GM12873 (cell line): Measurements from ENCODE around the gene CEP135.

ENCODE experiments used
- CTCF ChIP-seq: IDR thresholded peaks from 2 replicates; pipeline ENCODE4 v1.5.1; 2012; ENCODE audit warnings: low read depth, mild to moderate bottlenecking, moderate library complexity, low read length, control low read depth; ENCODE audit not compliant: insufficient read depth; ENCODE audit errors: missing control alignments

Gene CEP135

DNA sequence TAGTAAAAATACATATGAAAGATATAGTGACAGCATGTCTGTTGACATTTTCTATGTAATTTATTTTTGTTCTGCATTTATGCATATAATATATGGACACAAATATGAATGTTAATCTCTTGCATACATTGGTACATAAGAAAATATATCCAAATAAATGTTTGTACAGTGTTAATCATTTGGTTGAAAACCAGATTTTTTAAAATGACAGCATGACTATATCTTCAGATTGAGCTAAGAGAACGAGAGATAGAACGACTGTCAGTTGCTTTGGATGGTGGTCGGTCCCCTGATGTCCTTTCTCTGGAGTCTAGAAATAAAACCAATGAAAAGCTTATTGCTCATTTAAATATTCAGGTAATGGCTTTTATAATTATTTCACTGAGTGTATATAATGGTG is 15.3 kb downstream of the CEP135 start:
- no peak for TF ChIP-seq CTCF

DNA sequence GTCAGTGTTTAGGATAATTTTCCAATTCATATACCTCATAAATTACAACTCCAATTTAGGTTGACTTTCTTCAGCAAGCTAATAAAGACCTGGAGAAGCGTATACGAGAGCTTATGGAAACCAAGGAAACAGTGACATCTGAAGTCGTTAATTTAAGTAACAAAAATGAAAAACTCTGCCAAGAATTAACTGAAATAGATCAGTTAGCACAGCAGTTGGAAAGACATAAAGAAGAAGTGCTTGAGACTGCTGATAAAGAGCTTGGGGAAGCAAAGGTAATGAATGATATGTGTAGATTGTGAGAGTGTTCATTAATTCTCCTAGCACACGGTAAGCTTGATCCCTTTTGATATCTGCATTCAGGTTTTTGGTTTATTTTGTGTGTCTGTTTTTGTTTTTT is 16.8 kb downstream of the CEP135 start:
- TF ChIP-seq CTCF, result no peak

DNA sequence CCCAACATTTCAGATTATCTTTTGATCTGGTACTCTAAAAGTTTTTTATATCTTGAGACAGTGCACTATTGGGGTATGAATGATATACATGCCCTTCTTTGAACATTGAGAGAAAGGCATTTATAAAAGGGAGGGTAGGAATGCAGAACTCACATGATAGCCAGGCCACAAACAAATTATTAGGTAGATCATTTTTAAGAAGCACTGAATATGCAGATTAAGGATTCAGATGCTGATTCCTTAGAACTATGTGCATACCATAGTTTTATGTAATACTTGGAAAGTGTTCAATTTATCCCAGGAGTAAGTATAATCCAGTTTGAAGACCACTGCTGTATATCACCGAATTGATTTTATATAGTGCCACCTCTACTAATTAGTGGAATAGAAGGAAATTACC is 18.6 kb downstream of the CEP135 start:
- TF ChIP-seq CTCF, result no peak

- TF ChIP-seq CTCF, result no peak
Observed at GRCh38 chr4:55973650-55974049, 24.9 kb downstream of the CEP135 start.

DNA sequence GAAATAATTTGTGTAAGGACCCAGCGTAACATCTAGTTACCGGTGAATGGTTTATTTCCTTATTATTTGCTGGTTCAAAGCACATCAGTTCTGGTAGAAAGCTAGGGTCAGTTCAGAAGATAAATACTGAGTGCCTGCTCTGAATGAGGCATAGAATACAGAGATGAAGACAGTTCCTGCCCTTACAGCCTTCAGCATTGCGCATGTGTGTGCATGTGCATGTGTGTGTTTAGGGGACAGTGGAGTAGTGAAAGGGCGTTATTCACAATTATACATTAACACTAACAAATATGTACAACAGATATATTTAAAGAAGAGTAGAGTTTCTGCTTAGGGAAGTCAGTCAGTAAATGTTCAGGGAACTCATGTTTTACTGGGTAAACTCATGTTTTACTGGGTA is 29.1 kb downstream of the CEP135 start:
- TF ChIP-seq CTCF, result no peak

DNA sequence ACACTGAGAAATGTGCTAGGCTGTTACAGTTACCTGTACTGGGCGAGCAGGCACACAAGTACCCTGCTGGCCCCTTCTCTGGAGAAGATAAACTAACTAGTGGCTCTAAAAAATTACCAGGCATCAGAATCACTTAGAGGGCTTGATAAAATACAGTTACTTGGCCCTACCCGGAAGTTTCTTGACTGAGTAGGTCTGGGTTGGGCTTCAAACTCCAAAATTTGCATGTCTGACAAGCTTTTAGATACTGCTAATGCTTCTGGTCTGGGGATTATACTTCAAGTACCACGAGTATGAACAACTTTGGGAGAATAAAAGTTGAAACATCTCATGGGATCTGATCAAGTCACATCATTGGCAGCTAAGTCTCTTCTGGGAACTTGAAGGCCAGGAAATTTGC is 30.8 kb downstream of the CEP135 start:
- no peak for TF ChIP-seq CTCF

GRCh38 chr4:55980725-55981124 is 32.0 kb downstream of the CEP135 start:
- TF ChIP-seq CTCF, result no peak

DNA sequence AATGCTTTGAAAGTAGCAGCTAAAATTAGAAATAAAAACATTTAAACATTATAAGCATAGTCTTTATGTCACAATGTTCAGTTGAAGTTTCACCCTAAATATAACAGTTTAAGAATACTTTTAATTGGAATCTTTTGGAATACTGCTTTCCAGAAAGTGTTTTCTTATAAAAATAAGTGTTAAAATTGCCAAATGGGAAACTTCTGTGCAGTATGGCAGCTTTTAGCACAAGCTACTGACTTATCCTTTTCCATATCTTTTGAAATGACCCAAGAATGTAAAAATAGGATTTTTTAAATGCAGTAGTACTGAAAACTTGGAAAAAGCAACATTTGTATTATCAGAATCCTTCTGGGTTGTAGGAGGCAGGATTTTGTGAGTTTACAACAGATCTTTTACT is 34.2 kb downstream of the CEP135 start:
- TF ChIP-seq CTCF, result no peak
